Dendritic cell treated with granulocyte-macrophage colony-stimulating factor and Interleukin-4, amounts not matched to agents 40 ng/mL and 50 ng/mL, for 4 days (primary cell): ENCODE data around the gene BMPER.

Experiments
- H3K27ac Mint-ChIP-seq: one replicate; pipeline ENCODE4 v1.8.0; 2022; ENCODE audit warnings: mild to moderate bottlenecking, mixed read lengths
- H3K27me3 Mint-ChIP-seq: one replicate; pipeline ENCODE4 v1.8.0; 2022; ENCODE audit warnings: mild to moderate bottlenecking, mixed read lengths
- H3K36me3 Mint-ChIP-seq: one replicate; pipeline ENCODE4 v1.8.0; 2022; ENCODE audit warnings: low read depth, mixed read lengths
- H3K4me1 Mint-ChIP-seq: one replicate; pipeline ENCODE4 v1.8.0; 2022; ENCODE audit warnings: low read depth, mixed read lengths
- H3K4me3 Mint-ChIP-seq: one replicate; pipeline ENCODE4 v1.8.0; 2022; ENCODE audit warnings: mild to moderate bottlenecking, moderate library complexity, mixed read lengths
- H3K9me3 Mint-ChIP-seq: one replicate; pipeline ENCODE4 v1.8.0; 2022; ENCODE audit warnings: mixed read lengths
- intact Hi-C: fragments of 100-400 bp; cut with micrococcal nuclease; formaldehyde crosslinking; loops from one replicate; pipeline ENCODE4 v1.15.0; 2022

BMPER gene

DNA sequence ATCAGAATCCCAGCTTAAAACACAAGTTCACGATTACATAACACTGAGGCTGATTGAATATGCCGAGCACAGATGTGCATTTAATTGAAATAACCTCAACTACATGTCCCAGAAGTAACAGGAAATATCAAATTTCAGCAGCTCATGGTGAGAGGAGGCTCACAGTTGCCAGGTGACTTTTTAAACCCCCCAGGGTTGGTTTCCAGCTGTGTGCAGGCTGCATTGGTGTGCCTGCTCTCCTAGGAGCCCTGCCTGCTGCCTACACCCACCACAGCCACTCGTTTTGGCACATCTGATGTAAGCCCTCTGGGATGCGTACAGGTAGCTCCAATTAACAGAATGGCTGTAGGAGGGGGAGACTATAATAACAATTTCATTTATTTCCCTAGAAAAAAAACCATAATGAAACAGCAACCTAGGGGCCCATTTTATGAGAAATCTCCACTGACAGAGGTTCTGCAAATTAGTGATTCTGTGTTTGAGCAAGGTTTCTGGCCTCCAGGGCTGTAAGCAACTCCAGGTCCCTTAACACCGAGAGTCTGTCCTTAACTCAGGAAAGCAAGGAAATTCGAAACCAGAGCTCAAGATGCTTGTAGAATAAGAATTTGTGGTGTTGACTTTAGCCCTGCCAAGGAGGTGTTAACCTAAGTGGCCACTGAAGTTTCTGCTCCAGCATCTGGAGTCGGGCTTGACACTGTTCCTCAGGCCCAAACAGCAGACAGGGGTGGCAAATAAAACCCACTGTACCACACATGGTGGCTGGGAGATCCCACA lies 161.9 kb downstream of the BMPER start:
- intact Hi-C loops = no loop called here
- Mint-ChIP-seq H3K9me3 (no peaks in the 10 kb centered on the region), H3K27me3 (no peaks in the 10 kb centered on the region), H3K27ac (no peak overlapping the region), H3K4me1 (no peaks in the 10 kb centered on the region), H3K4me3 (no peak overlapping the region), H3K36me3 (no peaks in the 10 kb centered on the region)

GRCh38 chr7:34069676-34070075 lies 164.3 kb downstream of the BMPER start:
- intact Hi-C loops = no loop called here
- Mint-ChIP-seq H3K4me3 (no peak overlapping the region), H3K9me3 (no peaks in the 10 kb centered on the region)

DNA sequence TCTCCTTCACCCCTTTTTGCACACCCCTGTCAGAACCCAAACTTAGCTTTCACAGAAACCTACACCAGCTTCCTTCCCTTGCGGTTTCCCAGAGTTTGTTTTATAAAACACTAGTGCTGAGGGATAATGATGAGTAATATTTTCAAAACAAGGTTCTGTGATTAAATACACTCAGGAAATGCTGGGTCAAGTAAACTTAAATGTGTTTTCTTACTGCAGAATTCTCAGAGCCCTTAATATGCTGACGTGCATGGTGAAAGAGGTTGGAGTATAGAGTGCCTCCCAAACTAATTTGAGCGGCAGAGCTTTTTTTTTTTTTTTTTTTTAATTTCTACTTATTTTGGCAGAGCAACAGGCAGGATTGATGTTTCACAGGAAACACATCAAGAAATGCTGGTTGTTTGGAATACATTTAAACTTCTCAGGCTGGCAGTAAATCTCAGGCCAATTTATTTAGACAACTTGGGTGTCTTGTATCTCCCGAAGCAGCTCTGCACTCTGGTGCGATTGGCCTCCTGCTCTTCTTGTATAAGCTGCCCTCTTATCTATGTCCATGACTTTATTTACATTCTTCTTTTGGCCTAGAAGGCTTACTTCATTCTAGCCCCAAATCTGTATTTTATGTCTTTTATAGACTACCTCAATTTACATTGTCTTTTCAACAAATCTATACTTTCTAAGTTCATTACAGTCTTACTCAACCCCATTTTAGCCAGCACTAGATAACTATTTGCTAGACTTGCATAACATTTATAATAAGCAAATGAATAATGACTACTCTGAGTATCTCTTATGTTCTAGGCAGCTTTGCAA lies 165.4 kb downstream of the BMPER start:
- no peak overlapping the region for H3K27ac Mint-ChIP-seq
- H3K36me3 Mint-ChIP-seq = no peaks in the 10 kb centered on the region
- intact Hi-C loops = no loop called here
- H3K4me3 Mint-ChIP-seq = no peak overlapping the region
- no peaks in the 10 kb centered on the region for H3K9me3 Mint-ChIP-seq
- no peaks in the 10 kb centered on the region for H3K27me3 Mint-ChIP-seq
- no peaks in the 10 kb centered on the region for H3K4me1 Mint-ChIP-seq

More at GRCh38 chr7:34069676-34070075, 164.3 kb downstream of the BMPER start:
- Mint-ChIP-seq H3K27ac (no peak overlapping the region), H3K4me1 (no peaks in the 10 kb centered on the region), H3K36me3 (no peaks in the 10 kb centered on the region), H3K27me3 (no peaks in the 10 kb centered on the region)

DNA sequence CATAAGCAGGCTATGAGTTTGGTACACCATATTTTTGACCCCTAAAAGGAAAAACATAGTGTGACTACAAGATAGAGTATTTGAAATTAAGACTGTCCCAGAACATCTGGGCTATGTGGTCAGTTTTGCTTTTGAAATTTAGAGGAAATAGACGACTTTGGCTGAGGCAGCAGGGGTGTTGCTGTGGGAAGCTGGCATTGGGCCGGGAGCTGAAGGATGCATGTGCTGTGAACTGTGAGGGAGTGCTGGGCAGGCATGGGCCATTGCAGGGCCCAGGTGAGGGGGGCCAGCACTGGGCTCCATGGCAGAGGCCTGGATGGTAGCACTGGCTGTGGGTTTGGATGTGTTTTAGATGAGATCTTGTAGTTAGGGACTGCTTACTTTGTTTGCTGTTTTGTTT lies 168.3 kb downstream of the BMPER start:
- no peak overlapping the region for H3K4me3 Mint-ChIP-seq
- peaks cover under 1% of the 10 kb centered on the region for H3K9me3 Mint-ChIP-seq
- H3K27me3 Mint-ChIP-seq = no peaks in the 10 kb centered on the region
- no peaks in the 10 kb centered on the region for H3K4me1 Mint-ChIP-seq
- intact Hi-C loops = no loop called here
- no peak overlapping the region for H3K27ac Mint-ChIP-seq
- no peaks in the 10 kb centered on the region for H3K36me3 Mint-ChIP-seq

GRCh38 chr7:34074421-34074820 lies 169.1 kb downstream of the BMPER start:
- Mint-ChIP-seq H3K4me3 (no peak overlapping the region), H3K27me3 (no peaks in the 10 kb centered on the region), H3K36me3 (no peaks in the 10 kb centered on the region), H3K9me3 (peaks cover 8% of the 10 kb centered on the region), H3K4me1 (no peaks in the 10 kb centered on the region), H3K27ac (no peak overlapping the region)
- intact Hi-C loops = no loop called here

DNA sequence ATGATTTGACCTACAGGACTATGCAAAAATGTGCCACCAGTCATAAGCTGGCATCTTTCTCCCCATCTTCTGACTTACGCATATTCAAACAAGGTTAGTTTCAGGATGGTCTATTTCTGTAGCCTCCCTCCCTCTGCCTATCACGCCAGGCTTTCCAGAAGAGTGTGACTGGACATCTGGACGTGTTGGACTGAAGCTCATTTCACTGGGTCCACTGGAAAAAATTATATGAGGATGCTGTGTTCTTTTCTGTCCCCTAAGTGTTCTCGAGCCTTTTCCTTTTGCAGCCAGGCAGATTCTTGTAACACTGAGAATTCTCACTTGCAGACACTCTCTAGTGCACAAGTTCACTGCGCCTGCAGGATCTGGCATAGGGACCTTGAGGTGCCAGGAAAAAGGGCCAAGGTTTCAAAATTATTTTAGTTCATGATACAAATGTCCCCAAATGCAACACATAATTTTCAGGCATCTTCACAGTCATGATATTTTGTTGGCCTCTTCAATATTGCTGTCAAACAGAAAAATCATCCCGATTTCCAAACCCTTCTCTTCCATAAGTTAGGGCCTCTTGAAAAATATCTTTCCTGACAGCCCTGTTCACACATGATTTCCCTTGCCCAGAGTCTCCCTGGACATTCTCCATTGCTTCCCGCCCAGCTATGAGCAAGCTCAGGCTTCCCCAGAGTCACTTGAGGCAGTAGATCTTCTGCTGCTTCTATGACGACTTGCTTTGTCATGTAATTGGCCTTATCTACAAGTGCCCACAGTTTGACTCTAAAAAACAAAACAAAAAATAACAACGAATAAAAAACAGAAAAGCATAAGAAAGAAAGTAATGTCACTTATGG lies 170.4 kb downstream of the BMPER start:
- Mint-ChIP-seq H3K4me3 (no peak overlapping the region), H3K4me1 (no peaks in the 10 kb centered on the region), H3K36me3 (no peaks in the 10 kb centered on the region), H3K27ac (no peak overlapping the region), H3K9me3 (peaks cover 12% of the 10 kb centered on the region), H3K27me3 (no peaks in the 10 kb centered on the region)
- intact Hi-C loops = no loop called here

- Mint-ChIP-seq H3K4me3 (no peak overlapping the region), H3K9me3 (peaks cover 19% of the 10 kb centered on the region), H3K27me3 (no peaks in the 10 kb centered on the region), H3K27ac (no peak overlapping the region), H3K36me3 (no peaks in the 10 kb centered on the region), H3K4me1 (no peaks in the 10 kb centered on the region)
- intact Hi-C loops = no loop called here
Observed at GRCh38 chr7:34077168-34077567, 171.8 kb downstream of the BMPER start.

DNA sequence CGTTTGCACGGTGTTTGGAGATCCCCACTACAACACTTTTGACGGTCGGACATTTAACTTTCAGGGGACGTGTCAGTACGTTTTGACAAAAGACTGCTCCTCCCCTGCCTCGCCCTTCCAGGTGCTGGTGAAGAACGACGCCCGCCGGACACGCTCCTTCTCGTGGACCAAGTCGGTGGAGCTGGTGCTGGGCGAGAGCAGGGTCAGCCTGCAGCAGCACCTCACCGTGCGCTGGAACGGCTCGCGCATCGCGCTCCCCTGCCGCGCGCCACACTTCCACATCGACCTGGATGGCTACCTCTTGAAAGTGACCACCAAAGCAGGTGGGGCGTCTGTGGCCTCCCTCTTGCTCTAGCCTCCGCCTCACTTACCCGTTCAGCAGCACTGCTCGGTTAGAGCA lies 173.5 kb downstream of the BMPER start:
- Mint-ChIP-seq H3K4me1 (no peaks in the 10 kb centered on the region), H3K27me3 (no peaks in the 10 kb centered on the region), H3K9me3 (peaks cover 27% of the 10 kb centered on the region), H3K36me3 (no peaks in the 10 kb centered on the region), H3K27ac (no peak overlapping the region), H3K4me3 (no peak overlapping the region)
- intact Hi-C loops = no loop called here

DNA sequence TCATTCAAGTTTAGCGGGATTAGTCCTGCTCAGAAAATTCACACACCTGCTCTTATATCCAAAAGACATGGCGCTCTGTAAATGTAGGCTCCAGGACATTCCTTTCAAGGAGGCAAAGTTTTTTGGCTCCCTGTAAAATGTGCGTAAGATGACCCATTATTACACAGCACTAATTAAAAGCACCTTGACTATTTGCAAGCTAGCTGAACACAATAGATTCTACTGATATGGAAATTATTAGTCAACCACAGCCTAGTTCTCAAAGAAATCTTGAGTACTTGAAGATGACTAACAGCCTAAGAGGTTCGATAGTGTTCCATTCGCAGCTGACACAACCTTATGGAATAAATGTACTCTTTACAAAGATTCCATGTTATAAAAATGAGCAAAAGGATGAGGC lies 175.2 kb downstream of the BMPER start:
- no peak overlapping the region for H3K4me3 Mint-ChIP-seq
- H3K9me3 Mint-ChIP-seq = peaks cover 30% of the 10 kb centered on the region
- H3K27me3 Mint-ChIP-seq = no peaks in the 10 kb centered on the region
- H3K4me1 Mint-ChIP-seq = no peaks in the 10 kb centered on the region
- H3K27ac Mint-ChIP-seq = no peak overlapping the region
- intact Hi-C loops = no loop called here
- H3K36me3 Mint-ChIP-seq = no peaks in the 10 kb centered on the region

GRCh38 chr7:34081935-34082334 lies 176.6 kb downstream of the BMPER start:
- Mint-ChIP-seq H3K4me3 (no peak overlapping the region), H3K27ac (no peak overlapping the region)

DNA sequence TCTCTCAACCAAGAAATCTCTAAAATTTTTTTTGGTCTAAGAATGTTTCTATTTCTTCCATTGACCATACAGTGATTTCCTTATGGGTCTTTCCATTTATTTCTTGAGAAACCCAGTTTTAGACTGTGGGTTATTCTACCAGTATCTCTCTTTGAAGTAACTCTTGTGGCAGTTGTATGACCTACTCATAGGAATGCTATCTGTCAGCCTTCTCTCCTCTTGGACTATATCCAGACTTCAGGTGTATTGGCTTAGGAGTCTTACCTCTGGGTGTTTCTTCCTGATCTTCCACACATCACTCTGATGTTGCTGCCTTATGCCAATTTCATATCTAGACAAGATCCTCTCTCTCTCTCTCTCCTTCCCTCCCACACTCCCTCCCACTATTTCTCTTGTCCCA lies 178.1 kb downstream of the BMPER start:
- no peaks in the 10 kb centered on the region for H3K27me3 Mint-ChIP-seq
- intact Hi-C loops = no loop called here
- H3K36me3 Mint-ChIP-seq = no peaks in the 10 kb centered on the region
- no peaks in the 10 kb centered on the region for H3K4me1 Mint-ChIP-seq
- no peak overlapping the region for H3K4me3 Mint-ChIP-seq
- H3K9me3 Mint-ChIP-seq = peaks cover 30% of the 10 kb centered on the region
- H3K27ac Mint-ChIP-seq = no peak overlapping the region

More at GRCh38 chr7:34081935-34082334, 176.6 kb downstream of the BMPER start:
- Mint-ChIP-seq H3K9me3 (peaks cover 30% of the 10 kb centered on the region), H3K4me1 (no peaks in the 10 kb centered on the region), H3K36me3 (no peaks in the 10 kb centered on the region), H3K27me3 (no peaks in the 10 kb centered on the region)
- intact Hi-C loops = no loop called here

DNA sequence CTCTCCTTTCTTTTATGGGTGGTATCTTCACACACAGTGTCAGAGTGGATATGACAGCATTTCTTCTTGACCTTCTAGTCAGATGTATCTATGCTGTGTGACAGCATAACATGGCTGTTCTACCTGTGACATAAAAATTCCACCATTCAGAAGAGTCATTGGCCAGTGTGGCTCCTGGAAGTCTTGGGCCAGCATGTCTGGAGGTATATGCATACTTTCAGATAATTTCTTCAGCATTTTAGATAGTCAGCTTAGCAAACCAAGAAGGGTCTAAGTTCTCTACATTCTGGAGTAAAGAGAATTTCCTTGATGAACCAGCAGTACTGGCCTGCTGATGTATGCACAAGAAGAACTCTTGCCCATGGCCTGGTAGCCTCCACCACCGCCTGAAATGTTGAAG lies 179.3 kb downstream of the BMPER start:
- intact Hi-C loops = no loop called here
- H3K36me3 Mint-ChIP-seq = no peaks in the 10 kb centered on the region
- no peak overlapping the region for H3K27ac Mint-ChIP-seq
- no peak overlapping the region for H3K4me3 Mint-ChIP-seq
- peaks cover 20% of the 10 kb centered on the region for H3K9me3 Mint-ChIP-seq
- H3K4me1 Mint-ChIP-seq = no peaks in the 10 kb centered on the region
- H3K27me3 Mint-ChIP-seq = no peaks in the 10 kb centered on the region

- intact Hi-C loops = no loop called here
- Mint-ChIP-seq H3K4me3 (no peak overlapping the region), H3K9me3 (peaks cover 18% of the 10 kb centered on the region), H3K4me1 (no peaks in the 10 kb centered on the region), H3K27ac (no peak overlapping the region), H3K27me3 (no peaks in the 10 kb centered on the region), H3K36me3 (no peaks in the 10 kb centered on the region)
Observed at GRCh38 chr7:34086064-34086463, 180.7 kb downstream of the BMPER start.

GRCh38 chr7:34086981-34087380 lies 181.6 kb downstream of the BMPER start:
- no peaks in the 10 kb centered on the region for H3K27me3 Mint-ChIP-seq
- H3K9me3 Mint-ChIP-seq = peaks cover 13% of the 10 kb centered on the region
- H3K4me3 Mint-ChIP-seq = no peak overlapping the region
- no peak overlapping the region for H3K27ac Mint-ChIP-seq
- intact Hi-C loops = no loop called here
- H3K36me3 Mint-ChIP-seq = no peaks in the 10 kb centered on the region
- H3K4me1 Mint-ChIP-seq = no peaks in the 10 kb centered on the region
